ENCODE results near the gene NTN3.

DNA sequence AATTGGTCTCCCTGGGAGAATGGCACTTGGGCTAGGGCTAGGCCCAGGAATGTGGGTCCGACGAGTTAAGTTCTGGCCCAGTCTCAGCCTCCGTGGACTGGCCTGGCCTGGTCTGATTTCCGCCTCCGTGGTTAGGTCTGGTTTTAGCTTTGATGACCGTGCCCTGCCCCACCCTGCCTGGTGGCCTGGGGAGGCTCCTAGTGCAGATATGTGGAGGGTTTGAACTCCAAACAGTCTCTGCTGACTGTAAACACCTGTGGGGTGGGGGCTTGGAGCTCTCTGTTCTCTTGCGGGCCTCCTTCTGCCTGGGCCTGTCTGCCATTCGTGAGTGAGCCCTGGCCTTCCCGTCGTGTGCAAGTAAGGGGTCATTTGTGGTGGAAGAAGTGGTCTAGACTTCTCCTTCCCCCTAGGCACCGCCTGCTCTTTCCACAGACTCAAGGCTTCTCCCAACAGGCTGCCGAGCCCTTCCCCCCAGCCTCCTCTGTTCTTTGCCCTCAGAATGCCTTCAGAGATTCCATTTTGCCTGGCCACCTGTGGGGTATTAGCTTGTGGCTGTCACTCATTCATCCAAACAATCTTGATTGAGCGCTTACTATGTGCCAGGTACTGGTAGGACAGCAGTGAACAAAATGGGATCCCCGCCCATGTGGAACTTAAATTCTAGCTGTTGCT lies 44.2 kb downstream of the NTN3 start:
- TF ChIP-seq, protein P1, sequence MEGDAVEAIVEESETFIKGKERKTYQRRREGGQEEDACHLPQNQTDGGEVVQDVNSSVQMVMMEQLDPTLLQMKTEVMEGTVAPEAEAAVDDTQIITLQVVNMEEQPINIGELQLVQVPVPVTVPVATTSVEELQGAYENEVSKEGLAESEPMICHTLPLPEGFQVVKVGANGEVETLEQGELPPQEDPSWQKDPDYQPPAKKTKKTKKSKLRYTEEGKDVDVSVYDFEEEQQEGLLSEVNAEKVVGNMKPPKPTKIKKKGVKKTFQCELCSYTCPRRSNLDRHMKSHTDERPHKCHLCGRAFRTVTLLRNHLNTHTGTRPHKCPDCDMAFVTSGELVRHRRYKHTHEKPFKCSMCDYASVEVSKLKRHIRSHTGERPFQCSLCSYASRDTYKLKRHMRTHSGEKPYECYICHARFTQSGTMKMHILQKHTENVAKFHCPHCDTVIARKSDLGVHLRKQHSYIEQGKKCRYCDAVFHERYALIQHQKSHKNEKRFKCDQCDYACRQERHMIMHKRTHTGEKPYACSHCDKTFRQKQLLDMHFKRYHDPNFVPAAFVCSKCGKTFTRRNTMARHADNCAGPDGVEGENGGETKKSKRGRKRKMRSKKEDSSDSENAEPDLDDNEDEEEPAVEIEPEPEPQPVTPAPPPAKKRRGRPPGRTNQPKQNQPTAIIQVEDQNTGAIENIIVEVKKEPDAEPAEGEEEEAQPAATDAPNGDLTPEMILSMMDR (IDR thresholded peaks at IDR 0.05): no peak
- TF ChIP-seq POLR2A (IDR thresholded peaks at IDR 0.05) (no peak), EP300 (IDR thresholded peaks at IDR 0.05) (no peak)
